SH-SY5Y (cell line): ENCODE results near the gene NRARP.

Source experiments
- GATA2 ChIP-seq: IDR thresholded peaks from 2 replicates; pipeline ENCODE4 v1.6.1; 2011; ENCODE audit warnings: mild to moderate bottlenecking, low read depth, low read length
- GATA3 ChIP-seq: IDR thresholded peaks from 2 replicates; pipeline ENCODE4 v1.6.1; 2011; ENCODE audit warnings: low read depth, mild to moderate bottlenecking, low read length, moderate library complexity

DNA sequence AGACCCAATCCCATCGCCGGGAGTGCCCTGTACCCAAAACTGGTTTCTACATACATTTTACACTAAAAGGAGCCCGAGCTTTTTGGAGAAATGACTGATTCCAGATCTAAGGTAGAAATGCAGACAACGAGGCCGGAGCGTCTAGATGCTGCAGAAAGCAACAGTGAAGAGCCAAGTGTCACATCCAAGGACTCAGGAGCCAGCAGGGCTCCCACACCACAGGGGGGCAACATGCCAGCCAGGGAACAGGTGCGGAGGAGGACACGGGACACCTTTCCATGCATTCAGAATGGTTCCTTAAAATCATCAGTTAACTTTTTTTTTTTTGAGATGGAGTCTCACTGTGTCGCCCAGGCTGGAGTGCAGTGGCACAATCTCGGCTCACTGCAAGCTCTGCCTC is 23.1 kb upstream of the NRARP start:
- TF ChIP-seq GATA2, result no peak
- no peak for TF ChIP-seq GATA3
